ENCODE measurements around the gene SLC9A7. TPM values are rescaled to one million over a fixed set of nuclear protein-coding genes. Genes with fewer than 3 reads are reported as not detected.
A peak's percentile ranks its signal among the peaks of the same experiment; 100 is the strongest.

The SLC9A7 gene
- total RNA-seq, 1 experiment from 2014 or later: 74.3 TPM

DNA sequence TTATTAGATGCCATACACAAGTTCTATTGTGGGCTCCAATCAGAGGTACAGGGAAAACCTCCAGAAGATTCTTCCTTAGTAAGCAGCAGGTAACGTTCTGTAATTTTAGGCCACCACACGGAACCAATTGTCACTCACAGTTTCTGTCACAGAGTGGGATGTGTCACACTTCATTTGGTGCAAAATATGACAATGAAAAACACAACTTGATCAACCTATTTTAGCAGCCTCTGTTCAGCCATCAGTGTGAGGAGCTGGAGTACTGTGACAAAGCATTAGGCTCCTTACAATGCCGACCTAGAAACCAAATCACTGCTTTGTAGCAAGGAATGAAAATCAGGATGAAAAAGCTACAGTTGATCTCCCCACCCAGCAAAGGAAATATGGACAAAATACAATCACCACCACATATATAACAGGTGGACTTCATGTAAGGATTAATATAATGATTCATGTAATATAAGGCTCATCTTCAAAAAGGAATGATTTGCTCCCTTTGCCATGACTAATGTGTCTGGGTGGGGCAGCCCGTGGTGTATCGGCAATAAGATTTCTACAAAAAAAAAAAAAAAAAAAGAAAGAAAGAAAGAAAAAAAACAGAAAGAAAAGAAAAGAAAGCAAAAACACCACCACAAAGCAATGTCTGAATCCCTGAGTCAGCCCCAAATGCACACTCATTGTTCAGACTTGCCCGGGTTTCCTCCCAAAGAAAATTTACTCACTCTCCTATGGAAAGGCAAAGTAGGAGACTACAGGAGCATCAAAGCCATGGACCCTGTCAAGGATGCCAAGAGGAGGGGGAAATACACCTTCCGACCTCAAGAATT, 36.0 kb downstream of the SLC9A7 start:
- BruUV-seq (replicated peaks): no TSS peak
- peak; percentile 29 for DNase-seq
- no peak overlapping the region for H3K4me3 ChIP-seq (ENCODE audit: low read length)
- no peak overlapping the region for H3K9ac ChIP-seq (ENCODE audit: low read length)
- intact Hi-C loops (cut with micrococcal nuclease): no loop called here
- ChIA-PET CTCF (no interaction called here), POLR2A (ENCODE audit: unreplicated experiment) (no interaction called here)
- peaks cover 85% of the 10 kb centered on the region for H3K79me2 ChIP-seq (ENCODE audit: low read length)
- H3K9me2 ChIP-seq (replicated peaks; ENCODE audit: low read length): no peaks in the 10 kb centered on the region
- 0 out of 2 replicates have a peak overlapping the region, but pooled peaks have one; percentile 16 for H3K4me2 ChIP-seq (ENCODE audit: low read length)
- no peaks in the 10 kb centered on the region for H3K36me3 ChIP-seq (ENCODE audit: low read depth, low read length)
- no peak for TF ChIP-seq EZH2phosphoT487 (IDR thresholded peaks at IDR 0.05; ENCODE audit: borderline replicate concordance, low read length)
- no peaks in the 10 kb centered on the region for H3K9me3 ChIP-seq (ENCODE audit: low read length)
- peaks cover 9% of the 10 kb centered on the region for H3K4me1 ChIP-seq (ENCODE audit: insufficient read depth, low read length)
- H4K20me1 ChIP-seq (ENCODE audit: low read length): peaks cover 14% of the 10 kb centered on the region; the same call in 1 of the 2 replicates
- peak; percentile 49 for ATAC-seq
- H3K27me3 ChIP-seq (ENCODE audit: low read length): no peaks in the 10 kb centered on the region
- no peak overlapping the region for H2AFZ ChIP-seq (ENCODE audit: low read length)
- no peaks in the 10 kb centered on the region for H3F3A ChIP-seq (ENCODE audit: low read length, unreplicated experiment)
- peak overlapping the region; percentile 45 for H3K27ac ChIP-seq (ENCODE audit: low read length)

DNA sequence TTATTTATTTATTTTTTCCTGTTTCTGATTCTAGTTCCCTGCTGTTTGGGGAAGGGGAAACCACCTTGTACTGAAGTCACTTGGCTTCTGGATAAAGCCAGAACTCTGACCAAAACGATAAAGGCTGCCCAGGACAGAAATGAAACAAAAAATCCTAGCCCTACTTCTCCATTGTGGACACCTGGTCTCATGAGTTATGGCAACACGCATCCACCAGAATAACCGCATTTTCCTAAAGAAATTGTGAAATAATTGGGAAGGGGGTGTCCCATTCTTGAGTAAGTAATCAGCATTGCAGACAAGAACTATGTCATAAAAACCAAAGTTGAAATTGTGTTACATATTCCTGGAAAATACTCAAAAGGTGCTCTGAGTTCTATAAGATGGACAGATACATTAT, 42.1 kb downstream of the SLC9A7 start:
- BruUV-seq (replicated peaks): no TSS peak
- peaks cover 84% of the 10 kb centered on the region for H3K79me2 ChIP-seq (ENCODE audit: low read length)
- no peak for DNase-seq
- no peaks in the 10 kb centered on the region for H3F3A ChIP-seq (ENCODE audit: low read length, unreplicated experiment)
- H2AFZ ChIP-seq (ENCODE audit: low read length): no peak overlapping the region
- no peaks in the 10 kb centered on the region for H3K36me3 ChIP-seq (ENCODE audit: low read depth, low read length)
- H4K20me1 ChIP-seq (ENCODE audit: low read length): 0 out of 2 replicates have a peak, but pooled peaks cover 15% of the 10 kb centered on the region
- H3K9me3 ChIP-seq (ENCODE audit: low read length): no peaks in the 10 kb centered on the region
- no peaks in the 10 kb centered on the region for H3K4me1 ChIP-seq (ENCODE audit: insufficient read depth, low read length)
- ChIA-PET CTCF (no interaction called here), POLR2A (ENCODE audit: unreplicated experiment) (no interaction called here)
- intact Hi-C loops (cut with micrococcal nuclease): no loop called here
- ATAC-seq: no peak
- no peak overlapping the region for H3K4me2 ChIP-seq (ENCODE audit: low read length)
- no peaks in the 10 kb centered on the region for H3K27me3 ChIP-seq (ENCODE audit: low read length)
- no peak for TF ChIP-seq EZH2phosphoT487 (IDR thresholded peaks at IDR 0.05; ENCODE audit: borderline replicate concordance, low read length)
- no peak overlapping the region for H3K27ac ChIP-seq (ENCODE audit: low read length)
- H3K9ac ChIP-seq (ENCODE audit: low read length): no peak overlapping the region
- no peaks in the 10 kb centered on the region for H3K9me2 ChIP-seq (replicated peaks; ENCODE audit: low read length)
- no peak overlapping the region for H3K4me3 ChIP-seq (ENCODE audit: low read length)

DNA sequence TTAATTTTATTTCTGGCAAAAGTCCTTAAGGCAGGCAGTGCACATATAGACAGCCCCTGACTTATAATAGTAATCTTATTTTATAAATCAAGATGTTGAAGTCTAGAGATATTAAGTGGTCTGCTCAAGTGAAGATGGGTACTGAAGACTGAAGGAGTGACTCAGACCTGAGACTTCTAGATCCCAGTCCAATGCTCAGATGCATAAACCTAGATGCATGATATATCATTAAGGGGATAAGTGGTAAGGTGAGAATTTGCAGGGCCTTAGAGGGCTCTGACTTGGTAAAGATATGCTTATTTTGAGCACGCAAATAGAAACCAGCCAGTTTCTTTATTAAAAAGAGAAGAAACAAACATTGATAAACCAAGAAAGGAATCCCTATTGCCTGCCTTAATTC, 42.9 kb downstream of the SLC9A7 start:
- H3K4me1 ChIP-seq (ENCODE audit: insufficient read depth, low read length): peaks cover 5% of the 10 kb centered on the region
- no peaks in the 10 kb centered on the region for H3K9me3 ChIP-seq (ENCODE audit: low read length)
- H2AFZ ChIP-seq (ENCODE audit: low read length): no peak overlapping the region
- no peaks in the 10 kb centered on the region for H3F3A ChIP-seq (ENCODE audit: low read length, unreplicated experiment)
- no peak for DNase-seq
- no peaks in the 10 kb centered on the region for H3K36me3 ChIP-seq (ENCODE audit: low read depth, low read length)
- ChIA-PET CTCF (no interaction called here), POLR2A (ENCODE audit: unreplicated experiment) (no interaction called here)
- H3K27ac ChIP-seq (ENCODE audit: low read length): no peak overlapping the region
- H4K20me1 ChIP-seq (ENCODE audit: low read length): 0 out of 2 replicates have a peak, but pooled peaks cover 12% of the 10 kb centered on the region
- H3K27me3 ChIP-seq (ENCODE audit: low read length): no peaks in the 10 kb centered on the region
- H3K79me2 ChIP-seq (ENCODE audit: low read length): peaks cover 84% of the 10 kb centered on the region
- no TSS peak for BruUV-seq (replicated peaks)
- intact Hi-C loops (cut with micrococcal nuclease): no loop called here
- no peak overlapping the region for H3K4me2 ChIP-seq (ENCODE audit: low read length)
- H3K9ac ChIP-seq (ENCODE audit: low read length): no peak overlapping the region
- no peak for ATAC-seq
- TF ChIP-seq, protein P1, sequence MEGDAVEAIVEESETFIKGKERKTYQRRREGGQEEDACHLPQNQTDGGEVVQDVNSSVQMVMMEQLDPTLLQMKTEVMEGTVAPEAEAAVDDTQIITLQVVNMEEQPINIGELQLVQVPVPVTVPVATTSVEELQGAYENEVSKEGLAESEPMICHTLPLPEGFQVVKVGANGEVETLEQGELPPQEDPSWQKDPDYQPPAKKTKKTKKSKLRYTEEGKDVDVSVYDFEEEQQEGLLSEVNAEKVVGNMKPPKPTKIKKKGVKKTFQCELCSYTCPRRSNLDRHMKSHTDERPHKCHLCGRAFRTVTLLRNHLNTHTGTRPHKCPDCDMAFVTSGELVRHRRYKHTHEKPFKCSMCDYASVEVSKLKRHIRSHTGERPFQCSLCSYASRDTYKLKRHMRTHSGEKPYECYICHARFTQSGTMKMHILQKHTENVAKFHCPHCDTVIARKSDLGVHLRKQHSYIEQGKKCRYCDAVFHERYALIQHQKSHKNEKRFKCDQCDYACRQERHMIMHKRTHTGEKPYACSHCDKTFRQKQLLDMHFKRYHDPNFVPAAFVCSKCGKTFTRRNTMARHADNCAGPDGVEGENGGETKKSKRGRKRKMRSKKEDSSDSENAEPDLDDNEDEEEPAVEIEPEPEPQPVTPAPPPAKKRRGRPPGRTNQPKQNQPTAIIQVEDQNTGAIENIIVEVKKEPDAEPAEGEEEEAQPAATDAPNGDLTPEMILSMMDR (conservative IDR thresholded peaks at IDR 0.05; ENCODE audit: low read depth, low read length): no peak
- no peak for TF ChIP-seq EZH2phosphoT487 (IDR thresholded peaks at IDR 0.05; ENCODE audit: borderline replicate concordance, low read length)
- TF ChIP-seq EZH2 (IDR thresholded peaks at IDR 0.05; ENCODE audit: low read length, unreplicated experiment): no peak
- H3K4me3 ChIP-seq (ENCODE audit: low read length): no peak overlapping the region
- no peaks in the 10 kb centered on the region for H3K9me2 ChIP-seq (replicated peaks; ENCODE audit: low read length)

Measured in PC-3 (cell line).